ENCODE measurements around the gene SAXO2. TPM values are rescaled to one million over a fixed set of nuclear protein-coding genes. Genes with fewer than 3 reads are reported as not detected.

SAXO2 gene
- polyA plus RNA-seq, 3 donors = not detected

DNA sequence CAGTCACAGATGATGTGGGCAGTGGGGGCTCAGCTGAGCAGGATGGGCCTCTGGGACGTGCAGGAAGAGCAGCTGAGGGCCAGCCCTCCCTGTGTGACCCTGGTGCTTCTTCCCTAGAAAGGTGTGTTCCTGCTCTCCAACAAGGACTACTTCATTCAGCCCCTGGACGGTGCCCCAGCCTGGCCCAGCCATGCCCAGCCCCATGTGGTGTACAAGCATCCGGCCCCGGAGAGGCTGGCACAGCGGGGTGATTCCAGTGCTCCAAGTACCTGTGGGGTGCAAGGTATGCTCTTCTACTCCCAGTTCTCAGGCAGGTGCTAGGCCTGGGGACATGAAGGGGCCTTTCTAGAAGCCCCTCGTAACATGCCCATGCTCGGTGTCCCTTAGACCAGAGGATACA lies 38.3 kb downstream of the SAXO2 start:
- TF ChIP-seq, protein P1, sequence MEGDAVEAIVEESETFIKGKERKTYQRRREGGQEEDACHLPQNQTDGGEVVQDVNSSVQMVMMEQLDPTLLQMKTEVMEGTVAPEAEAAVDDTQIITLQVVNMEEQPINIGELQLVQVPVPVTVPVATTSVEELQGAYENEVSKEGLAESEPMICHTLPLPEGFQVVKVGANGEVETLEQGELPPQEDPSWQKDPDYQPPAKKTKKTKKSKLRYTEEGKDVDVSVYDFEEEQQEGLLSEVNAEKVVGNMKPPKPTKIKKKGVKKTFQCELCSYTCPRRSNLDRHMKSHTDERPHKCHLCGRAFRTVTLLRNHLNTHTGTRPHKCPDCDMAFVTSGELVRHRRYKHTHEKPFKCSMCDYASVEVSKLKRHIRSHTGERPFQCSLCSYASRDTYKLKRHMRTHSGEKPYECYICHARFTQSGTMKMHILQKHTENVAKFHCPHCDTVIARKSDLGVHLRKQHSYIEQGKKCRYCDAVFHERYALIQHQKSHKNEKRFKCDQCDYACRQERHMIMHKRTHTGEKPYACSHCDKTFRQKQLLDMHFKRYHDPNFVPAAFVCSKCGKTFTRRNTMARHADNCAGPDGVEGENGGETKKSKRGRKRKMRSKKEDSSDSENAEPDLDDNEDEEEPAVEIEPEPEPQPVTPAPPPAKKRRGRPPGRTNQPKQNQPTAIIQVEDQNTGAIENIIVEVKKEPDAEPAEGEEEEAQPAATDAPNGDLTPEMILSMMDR (IDR thresholded peaks at IDR 0.05) = no peak
- WGBS (ENCODE audit: insufficient coverage) = 100% methylated on average over 5 of the region's 7 CpGs
- H4K20me1 ChIP-seq (ENCODE audit: insufficient read depth, low read length) = no peaks in the 10 kb centered on the region
- H2AFZ ChIP-seq (ENCODE audit: insufficient read depth, low read depth, low read length, poor library complexity, severe bottlenecking) = no peak overlapping the region
- H3K36me3 ChIP-seq (replicated peaks in 1 of 2; ENCODE audit: control insufficient read depth in 1 of 2, insufficient read depth in 2 of 2, low read length in 2 of 2) = no peaks in the 10 kb centered on the region
- no peak for DNase-seq
- H3K79me2 ChIP-seq (ENCODE audit: insufficient read depth, low read length) = no peaks in the 10 kb centered on the region
- H3K9ac ChIP-seq (ENCODE audit: insufficient read depth, low read length, poor library complexity, severe bottlenecking) = no peak overlapping the region
- peaks cover 4% of the 10 kb centered on the region in 3 donors for H3K27me3 Mint-ChIP-seq (ENCODE audit: low read depth in 3 of 3)
- intact Hi-C loops (cut with micrococcal nuclease) = no loop called here
- no peaks in the 10 kb centered on the region for H3K27me3 ChIP-seq (ENCODE audit: control insufficient read depth in 2 of 2, insufficient read depth in 2 of 2, low read length in 2 of 2)
- no peak overlapping the region for H3K27ac ChIP-seq (ENCODE audit: low read depth in 1 of 2, low read length in 2 of 2)
- H3K9me3 Mint-ChIP-seq = no peaks in the 10 kb centered on the region
- no peak overlapping the region for H3K4me2 ChIP-seq (replicated peaks; ENCODE audit: extremely low read depth, low read length, poor library complexity, severe bottlenecking)
- no peaks in the 10 kb centered on the region for H3K9me3 ChIP-seq (replicated peaks in 1 of 2; ENCODE audit: control insufficient read depth in 1 of 2, insufficient read depth in 1 of 2, low read length in 2 of 2)
- H3K27ac Mint-ChIP-seq = no peak overlapping the region
- H3K4me1 Mint-ChIP-seq = peaks cover 7% of the 10 kb centered on the region
- no peak overlapping the region for H3K4me3 Mint-ChIP-seq
- peaks cover 0 to 8% of the 10 kb centered on the region in 2 donors for H3K4me1 ChIP-seq (ENCODE audit: control insufficient read depth in 1 of 2, insufficient read depth in 2 of 2, low read length in 2 of 2)
- no peaks in the 10 kb centered on the region for H3K36me3 Mint-ChIP-seq
- H3K4me3 ChIP-seq (replicated peaks in 1 of 3; ENCODE audit: low read depth in 2 of 3, low read length in 3 of 3) = no peak overlapping the region

DNA sequence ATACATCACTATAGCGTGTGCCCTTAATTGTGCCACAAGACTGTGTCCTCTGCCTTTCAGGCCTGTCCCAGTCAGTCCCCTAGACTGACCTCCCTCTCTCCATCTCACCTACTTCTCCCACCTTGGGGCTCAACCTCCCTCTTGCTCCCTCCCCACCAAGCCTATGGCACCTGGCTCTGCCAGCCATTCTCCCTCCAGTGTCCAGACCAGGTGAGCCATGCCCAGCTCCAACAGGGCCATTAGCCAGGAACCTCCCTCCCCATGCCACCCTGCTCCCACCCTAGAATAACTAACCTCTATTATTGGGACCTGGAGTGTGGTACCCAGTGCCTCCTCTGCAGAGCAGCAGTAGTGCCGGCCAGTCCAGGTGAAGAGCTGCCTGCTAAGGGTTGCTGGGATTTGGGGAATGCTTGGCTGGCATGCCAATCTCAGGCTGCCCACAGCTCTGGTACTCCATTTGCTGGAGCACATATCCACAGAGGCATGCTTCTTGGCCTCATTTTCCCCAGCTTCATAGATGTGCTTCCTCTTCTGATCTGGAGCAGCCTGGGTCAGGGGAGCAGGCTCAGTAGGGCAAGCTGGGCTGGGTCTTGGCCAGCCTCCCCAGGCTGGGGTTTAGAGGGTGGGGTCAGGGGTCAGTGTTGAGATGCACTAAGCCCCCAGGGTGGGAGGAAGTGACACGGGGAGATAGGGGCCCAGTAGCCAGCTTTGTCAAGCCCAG lies 38.8 kb downstream of the SAXO2 start:
- no peaks in the 10 kb centered on the region for H3K27me3 ChIP-seq (ENCODE audit: control insufficient read depth in 2 of 2, insufficient read depth in 2 of 2, low read length in 2 of 2)
- Mint-ChIP-seq H3K36me3 (no peaks in the 10 kb centered on the region), H3K4me1 (peaks cover 7% of the 10 kb centered on the region), H3K4me3 (no peak overlapping the region), H3K9me3 (no peaks in the 10 kb centered on the region), H3K27ac (no peak overlapping the region), H3K27me3 (ENCODE audit: low read depth in 3 of 3) (peaks cover 4% of the 10 kb centered on the region in 3 donors)
- no peak for DNase-seq
- no peaks in the 10 kb centered on the region for H4K20me1 ChIP-seq (ENCODE audit: insufficient read depth, low read length)
- intact Hi-C loops (cut with micrococcal nuclease) = no loop called here
- WGBS (ENCODE audit: insufficient coverage) = 100% methylated on average over 1 of the region's 3 CpGs
- no peaks in the 10 kb centered on the region for H3K36me3 ChIP-seq (replicated peaks in 1 of 2; ENCODE audit: control insufficient read depth in 1 of 2, insufficient read depth in 2 of 2, low read length in 2 of 2)
- TF ChIP-seq, protein P1 (IDR thresholded peaks at IDR 0.05) = no peak
- H3K4me2 ChIP-seq (replicated peaks; ENCODE audit: extremely low read depth, low read length, poor library complexity, severe bottlenecking) = no peak overlapping the region
- no peak overlapping the region for H3K9ac ChIP-seq (ENCODE audit: insufficient read depth, low read length, poor library complexity, severe bottlenecking)
- H3K4me3 ChIP-seq (replicated peaks in 1 of 3; ENCODE audit: low read depth in 2 of 3, low read length in 3 of 3) = no peak overlapping the region
- H3K27ac ChIP-seq (ENCODE audit: low read depth in 1 of 2, low read length in 2 of 2) = no peak overlapping the region
- no peaks in the 10 kb centered on the region for H3K79me2 ChIP-seq (ENCODE audit: insufficient read depth, low read length)
- H3K9me3 ChIP-seq (replicated peaks in 1 of 2; ENCODE audit: control insufficient read depth in 1 of 2, insufficient read depth in 1 of 2, low read length in 2 of 2) = no peaks in the 10 kb centered on the region
- H3K4me1 ChIP-seq (ENCODE audit: control insufficient read depth in 1 of 2, insufficient read depth in 2 of 2, low read length in 2 of 2) = peaks cover 0 to 8% of the 10 kb centered on the region in 2 donors
- no peak overlapping the region for H2AFZ ChIP-seq (ENCODE audit: insufficient read depth, low read depth, low read length, poor library complexity, severe bottlenecking)
